HEK293 (cell line): Measurements from ENCODE around the gene ST7.

ENCODE experiments used
- CTCF ChIA-PET: fragments of 350-600 bp; formaldehyde crosslinking; extraction: SDS; loops from one replicate; lab custom pipeline; 2021; ENCODE audit warnings: antibody characterized with exemption; lab: Yijun Ruan, JAX
- POLR2A ChIA-PET: fragments of 300-600 bp; formaldehyde crosslinking; extraction: SDS; loops from one replicate; lab custom pipeline; 2020; ENCODE audit warnings: antibody characterized with exemption, inconsistent platforms; lab: Yijun Ruan, JAX
- H3K27ac ChIP-seq: fragments of 200-500 bp; sonication (Bioruptor generic); 2 replicates; pipeline ENCODE4 v1.5.1; 2014; ENCODE audit warnings: low read depth, low read length, control low read depth, inconsistent platforms; ENCODE audit errors: extremely low read depth
- H3K36me3 ChIP-seq, 2 experiments: fragments of 200-500 bp in 1 of 2; sonication (Bioruptor generic) in 1 of 2; 1 replicate in 1 of 2; 2 replicates in 1 of 2; pipeline ENCODE4 v1.5.1; 2014 to 2017; ENCODE audit warnings: inconsistent platforms in 2 of 2, low read length in 2 of 2; ENCODE audit not compliant: control insufficient read depth in 2 of 2, insufficient read depth in 1 of 2
- H3K4me1 ChIP-seq: fragments of 200-500 bp; sonication (Bioruptor generic); 2 replicates; pipeline ENCODE4 v1.5.1; 2014; ENCODE audit warnings: mild to moderate bottlenecking, low read length, inconsistent platforms; ENCODE audit not compliant: control insufficient read depth, insufficient read depth
- H3K4me3 ChIP-seq: 2 replicates; pipeline ENCODE4 v1.5.1; 2011; ENCODE audit warnings: low read depth, mild to moderate bottlenecking, control low read depth, low read length, moderate library complexity
- H3K9me3 ChIP-seq: fragments of 200-500 bp; sonication (Bioruptor generic); 2 replicates; pipeline ENCODE4 v1.5.1; 2014; ENCODE audit warnings: low read depth, low read length, inconsistent platforms; ENCODE audit not compliant: control insufficient read depth, insufficient read depth
- MYNN ChIP-seq: fragments of 450-650 bp; formaldehyde crosslinking; IDR thresholded peaks from 2 replicates; pipeline ENCODE4 v1.5.1; 2016; ENCODE audit warnings: missing biosample characterization, missing genetic modification characterization, borderline replicate concordance
- RBAK ChIP-seq: fragments of 450-650 bp; formaldehyde crosslinking; IDR thresholded peaks from 2 replicates; pipeline ENCODE4 v1.5.1; 2016; ENCODE audit warnings: missing biosample characterization, missing genetic modification characterization
- REPIN1 ChIP-seq: fragments of 450-650 bp; formaldehyde crosslinking; IDR thresholded peaks from 2 replicates; pipeline ENCODE4 v1.5.1; 2017; ENCODE audit warnings: missing biosample characterization, missing genetic modification characterization, low read depth
- SCRT1 ChIP-seq: fragments of 450-650 bp; formaldehyde crosslinking; IDR thresholded peaks from 2 replicates; pipeline ENCODE4 v1.5.1; 2016; ENCODE audit warnings: missing biosample characterization, missing genetic modification characterization, borderline replicate concordance
- TRIM28 ChIP-seq: IDR thresholded peaks from 2 replicates; pipeline ENCODE4 v1.6.1; 2011; ENCODE audit warnings: low read length, control low read depth, borderline replicate concordance
- ZFHX2 ChIP-seq: fragments of 450-650 bp; formaldehyde crosslinking; conservative IDR thresholded peaks from 2 replicates; pipeline ENCODE4 v1.5.1; 2016; ENCODE audit warnings: missing biosample characterization, missing genetic modification characterization
- ZNF10 ChIP-seq: fragments of 450-650 bp; formaldehyde crosslinking; IDR thresholded peaks from 2 replicates; pipeline ENCODE4 v1.5.1; 2017; ENCODE audit warnings: missing biosample characterization, missing genetic modification characterization
- ZNF169 ChIP-seq: fragments of 450-650 bp; formaldehyde crosslinking; IDR thresholded peaks from 2 replicates; pipeline ENCODE4 v1.5.1; 2016; ENCODE audit warnings: missing biosample characterization, missing genetic modification characterization
- ZNF302 ChIP-seq: fragments of 450-650 bp; formaldehyde crosslinking; IDR thresholded peaks from 2 replicates; pipeline ENCODE4 v1.5.1; 2016; ENCODE audit warnings: missing biosample characterization, missing genetic modification characterization, low read depth
- ZNF335 ChIP-seq: fragments of 450-650 bp; formaldehyde crosslinking; conservative IDR thresholded peaks from 2 replicates; pipeline ENCODE4 v1.5.1; 2016; ENCODE audit warnings: missing biosample characterization, missing genetic modification characterization
- ZNF391 ChIP-seq: fragments of 450-650 bp; formaldehyde crosslinking; IDR thresholded peaks from 2 replicates; pipeline ENCODE4 v1.5.1; 2016; ENCODE audit warnings: low read depth, missing biosample characterization, missing genetic modification characterization, borderline replicate concordance
- ZNF404 ChIP-seq: fragments of 450-650 bp; formaldehyde crosslinking; IDR thresholded peaks from 2 replicates; pipeline ENCODE4 v1.5.1; 2017; ENCODE audit warnings: missing biosample characterization, missing genetic modification characterization
- ZNF416 ChIP-seq: fragments of 450-650 bp; formaldehyde crosslinking; IDR thresholded peaks from 2 replicates; pipeline ENCODE4 v1.5.1; 2016; ENCODE audit warnings: missing biosample characterization, missing genetic modification characterization
- ZNF558 ChIP-seq: fragments of 450-650 bp; formaldehyde crosslinking; IDR thresholded peaks from 2 replicates; pipeline ENCODE4 v1.5.1; 2016; ENCODE audit warnings: missing biosample characterization, missing genetic modification characterization
- ZNF596 ChIP-seq: fragments of 450-650 bp; IDR thresholded peaks from 2 replicates; pipeline ENCODE4 v1.5.0; 2018; ENCODE audit warnings: missing biosample characterization, mild to moderate bottlenecking, missing genetic modification characterization, moderate library complexity
- ZNF654 ChIP-seq: fragments of 450-650 bp; formaldehyde crosslinking; IDR thresholded peaks from 2 replicates; pipeline ENCODE4 v1.5.1; 2016; ENCODE audit warnings: low read depth, missing biosample characterization, missing genetic modification characterization
- ZNF777 ChIP-seq: fragments of 450-650 bp; formaldehyde crosslinking; IDR thresholded peaks from 2 replicates; pipeline ENCODE4 v1.5.1; 2017; ENCODE audit warnings: missing biosample characterization, missing genetic modification characterization, borderline replicate concordance
- TF ChIP-seq, protein P1 (sequence below): fragments of 450-650 bp; formaldehyde crosslinking; IDR thresholded peaks from 2 replicates; pipeline ENCODE4 v1.5.1; 2016; ENCODE audit warnings: missing biosample characterization, missing genetic modification characterization
- TF ChIP-seq, protein P2 (sequence below): fragments of 450-650 bp; formaldehyde crosslinking; IDR thresholded peaks from 2 replicates; pipeline ENCODE4 v1.5.1; 2016; ENCODE audit warnings: missing biosample characterization, missing genetic modification characterization, borderline replicate concordance
- TF ChIP-seq, protein P3 (sequence below): fragments of 450-650 bp; formaldehyde crosslinking; IDR thresholded peaks from 2 replicates; pipeline ENCODE4 v1.5.1; 2017; ENCODE audit warnings: missing biosample characterization, mild to moderate bottlenecking, missing genetic modification characterization, moderate library complexity

The ST7 gene

DNA sequence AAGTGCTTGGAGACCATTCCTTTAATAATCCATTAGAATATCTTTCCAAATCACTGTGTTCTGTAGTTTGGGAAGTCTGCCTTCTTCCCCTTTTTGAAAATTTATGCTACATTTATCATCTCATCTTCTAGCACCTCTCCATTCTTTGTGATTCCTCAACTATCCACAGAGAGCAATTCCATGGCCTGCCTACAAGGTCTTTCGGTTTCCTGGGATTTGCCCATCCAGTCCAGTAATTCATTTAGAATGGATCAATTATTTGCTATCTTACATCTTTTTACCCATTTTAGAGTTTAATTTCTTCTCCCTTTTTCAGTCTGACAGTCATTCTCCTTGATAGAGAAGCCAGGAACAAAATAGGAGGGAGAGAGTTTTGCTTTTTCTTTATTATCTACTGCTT, 179.8 kb downstream of the ST7 start:
- H3K36me3 ChIP-seq, result peaks cover 0 to 4% of the 10 kb centered on the region in 2 experiments; a peak in 1 of 3 replicates

DNA sequence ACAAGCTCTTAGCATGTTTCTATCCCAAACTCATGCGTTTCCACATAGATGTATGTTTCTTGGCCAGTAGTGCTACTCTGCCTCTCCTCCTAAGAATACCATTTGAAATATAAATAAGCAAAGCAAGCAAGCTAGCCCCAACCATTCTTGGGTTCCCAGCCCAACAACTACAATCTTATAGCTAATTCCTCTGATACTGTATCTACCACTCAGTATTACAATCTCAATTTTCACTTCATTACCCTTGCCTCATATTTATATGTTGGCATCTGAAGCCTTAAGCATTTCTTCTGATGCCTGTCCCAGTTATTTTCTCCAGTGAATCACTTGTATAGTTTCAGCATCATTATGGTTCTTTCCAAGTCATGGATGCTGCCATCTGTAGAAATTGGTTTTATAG, 181.1 kb downstream of the ST7 start:
- Histone ChIP-seq H3K36me3 (peaks cover 0 to 4% of the 10 kb centered on the region in 2 experiments; a peak in 1 of 3 replicates), H3K9me3 (no peaks in the 10 kb centered on the region), H3K4me3 (no peak overlapping the region), H3K27ac (no peak overlapping the region), H3K4me1 (peaks cover 6% of the 10 kb centered on the region)
- TF ChIP-seq MYNN (no peak), ZNF416 (tag by site-specific recombination) (no peak), ZNF335 (no peak), ZNF391 (tag by site-specific recombination) (no peak), ZNF302 (tag by site-specific recombination) (no peak), ZNF169 (tag by site-specific recombination) (no peak), SCRT1 (tag by site-specific recombination) (no peak), ZNF596 (no peak)
- TF ChIP-seq, protein P1, sequence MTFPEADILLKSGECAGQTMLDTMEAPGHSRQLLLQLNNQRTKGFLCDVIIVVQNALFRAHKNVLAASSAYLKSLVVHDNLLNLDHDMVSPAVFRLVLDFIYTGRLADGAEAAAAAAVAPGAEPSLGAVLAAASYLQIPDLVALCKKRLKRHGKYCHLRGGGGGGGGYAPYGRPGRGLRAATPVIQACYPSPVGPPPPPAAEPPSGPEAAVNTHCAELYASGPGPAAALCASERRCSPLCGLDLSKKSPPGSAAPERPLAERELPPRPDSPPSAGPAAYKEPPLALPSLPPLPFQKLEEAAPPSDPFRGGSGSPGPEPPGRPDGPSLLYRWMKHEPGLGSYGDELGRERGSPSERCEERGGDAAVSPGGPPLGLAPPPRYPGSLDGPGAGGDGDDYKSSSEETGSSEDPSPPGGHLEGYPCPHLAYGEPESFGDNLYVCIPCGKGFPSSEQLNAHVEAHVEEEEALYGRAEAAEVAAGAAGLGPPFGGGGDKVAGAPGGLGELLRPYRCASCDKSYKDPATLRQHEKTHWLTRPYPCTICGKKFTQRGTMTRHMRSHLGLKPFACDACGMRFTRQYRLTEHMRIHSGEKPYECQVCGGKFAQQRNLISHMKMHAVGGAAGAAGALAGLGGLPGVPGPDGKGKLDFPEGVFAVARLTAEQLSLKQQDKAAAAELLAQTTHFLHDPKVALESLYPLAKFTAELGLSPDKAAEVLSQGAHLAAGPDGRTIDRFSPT (tag by site-specific recombination), result no peak
- CTCF ChIA-PET, result interaction anchor here (0.6 to 1.6 kb wide), 3 partner anchors 8 to 146 kb away, joined by 3 to 6 read pairs (median 4); no protein-coding TSS in a partner anchor
- POLR2A ChIA-PET, result no interaction called here

More for the DNA sequence above, 179.8 kb downstream of the ST7 start:
- ChIA-PET POLR2A (no interaction called here), CTCF (interaction anchor here (0.6 kb wide), 1 partner anchor 174 kb away, joined by 3 read pairs; no protein-coding TSS in a partner anchor)
- Histone ChIP-seq H3K4me3 (no peak overlapping the region), H3K4me1 (peaks cover 6% of the 10 kb centered on the region), H3K27ac (no peak overlapping the region), H3K9me3 (no peaks in the 10 kb centered on the region)
- TF ChIP-seq, protein P2, sequence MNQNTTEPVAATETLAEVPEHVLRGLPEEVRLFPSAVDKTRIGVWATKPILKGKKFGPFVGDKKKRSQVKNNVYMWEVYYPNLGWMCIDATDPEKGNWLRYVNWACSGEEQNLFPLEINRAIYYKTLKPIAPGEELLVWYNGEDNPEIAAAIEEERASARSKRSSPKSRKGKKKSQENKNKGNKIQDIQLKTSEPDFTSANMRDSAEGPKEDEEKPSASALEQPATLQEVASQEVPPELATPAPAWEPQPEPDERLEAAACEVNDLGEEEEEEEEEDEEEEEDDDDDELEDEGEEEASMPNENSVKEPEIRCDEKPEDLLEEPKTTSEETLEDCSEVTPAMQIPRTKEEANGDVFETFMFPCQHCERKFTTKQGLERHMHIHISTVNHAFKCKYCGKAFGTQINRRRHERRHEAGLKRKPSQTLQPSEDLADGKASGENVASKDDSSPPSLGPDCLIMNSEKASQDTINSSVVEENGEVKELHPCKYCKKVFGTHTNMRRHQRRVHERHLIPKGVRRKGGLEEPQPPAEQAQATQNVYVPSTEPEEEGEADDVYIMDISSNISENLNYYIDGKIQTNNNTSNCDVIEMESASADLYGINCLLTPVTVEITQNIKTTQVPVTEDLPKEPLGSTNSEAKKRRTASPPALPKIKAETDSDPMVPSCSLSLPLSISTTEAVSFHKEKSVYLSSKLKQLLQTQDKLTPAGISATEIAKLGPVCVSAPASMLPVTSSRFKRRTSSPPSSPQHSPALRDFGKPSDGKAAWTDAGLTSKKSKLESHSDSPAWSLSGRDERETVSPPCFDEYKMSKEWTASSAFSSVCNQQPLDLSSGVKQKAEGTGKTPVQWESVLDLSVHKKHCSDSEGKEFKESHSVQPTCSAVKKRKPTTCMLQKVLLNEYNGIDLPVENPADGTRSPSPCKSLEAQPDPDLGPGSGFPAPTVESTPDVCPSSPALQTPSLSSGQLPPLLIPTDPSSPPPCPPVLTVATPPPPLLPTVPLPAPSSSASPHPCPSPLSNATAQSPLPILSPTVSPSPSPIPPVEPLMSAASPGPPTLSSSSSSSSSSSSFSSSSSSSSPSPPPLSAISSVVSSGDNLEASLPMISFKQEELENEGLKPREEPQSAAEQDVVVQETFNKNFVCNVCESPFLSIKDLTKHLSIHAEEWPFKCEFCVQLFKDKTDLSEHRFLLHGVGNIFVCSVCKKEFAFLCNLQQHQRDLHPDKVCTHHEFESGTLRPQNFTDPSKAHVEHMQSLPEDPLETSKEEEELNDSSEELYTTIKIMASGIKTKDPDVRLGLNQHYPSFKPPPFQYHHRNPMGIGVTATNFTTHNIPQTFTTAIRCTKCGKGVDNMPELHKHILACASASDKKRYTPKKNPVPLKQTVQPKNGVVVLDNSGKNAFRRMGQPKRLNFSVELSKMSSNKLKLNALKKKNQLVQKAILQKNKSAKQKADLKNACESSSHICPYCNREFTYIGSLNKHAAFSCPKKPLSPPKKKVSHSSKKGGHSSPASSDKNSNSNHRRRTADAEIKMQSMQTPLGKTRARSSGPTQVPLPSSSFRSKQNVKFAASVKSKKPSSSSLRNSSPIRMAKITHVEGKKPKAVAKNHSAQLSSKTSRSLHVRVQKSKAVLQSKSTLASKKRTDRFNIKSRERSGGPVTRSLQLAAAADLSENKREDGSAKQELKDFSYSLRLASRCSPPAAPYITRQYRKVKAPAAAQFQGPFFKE (tag by site-specific recombination), result no peak
- TF ChIP-seq ZNF596, result no peak
- no peak for TF ChIP-seq REPIN1 (tag by site-specific recombination)
- no peak for TF ChIP-seq ZNF558 (tag by site-specific recombination)
- no peak for TF ChIP-seq ZNF416 (tag by site-specific recombination)
- no peak for TF ChIP-seq ZNF10 (tag by site-specific recombination)
- no peak for TF ChIP-seq ZNF404
- no peak for TF ChIP-seq ZNF777
- TF ChIP-seq TRIM28, result no peak
- TF ChIP-seq, protein P3, sequence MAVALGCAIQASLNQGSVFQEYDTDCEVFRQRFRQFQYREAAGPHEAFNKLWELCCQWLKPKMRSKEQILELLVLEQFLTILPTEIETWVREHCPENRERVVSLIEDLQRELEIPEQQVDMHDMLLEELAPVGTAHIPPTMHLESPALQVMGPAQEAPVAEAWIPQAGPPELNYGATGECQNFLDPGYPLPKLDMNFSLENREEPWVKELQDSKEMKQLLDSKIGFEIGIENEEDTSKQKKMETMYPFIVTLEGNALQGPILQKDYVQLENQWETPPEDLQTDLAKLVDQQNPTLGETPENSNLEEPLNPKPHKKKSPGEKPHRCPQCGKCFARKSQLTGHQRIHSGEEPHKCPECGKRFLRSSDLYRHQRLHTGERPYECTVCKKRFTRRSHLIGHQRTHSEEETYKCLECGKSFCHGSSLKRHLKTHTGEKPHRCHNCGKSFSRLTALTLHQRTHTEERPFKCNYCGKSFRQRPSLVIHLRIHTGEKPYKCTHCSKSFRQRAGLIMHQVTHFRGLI (tag by site-specific recombination), result no peak
- TF ChIP-seq ZFHX2, result no peak
- TF ChIP-seq RBAK (tag by site-specific recombination), result no peak
- no peak for TF ChIP-seq ZNF654 (tag by site-specific recombination)
